Stimulated activated effector memory CD8-positive, alpha-beta T cell treated with anti-CD3 and anti-CD28 coated beads, Interleukin-12 subunit alpha, Interleukin-12 subunit beta, amount 100 ng/mL, for 72 hours (primary cell): ENCODE data around the gene TCP11.
A peak's percentile ranks its signal among the peaks of the same experiment; 100 is the strongest.
"Not testable (repeated sequence)": the region's sequence is repeated elsewhere in the genome, so short reads cannot be mapped to it uniquely, and the experiment has no call there.

Experiments
- ATAC-seq: fragments of 150-1000 bp; cut with Tn5 transposase; 2 replicates; pipeline ENCODE4 v1.10.0; 2021
- DNase-seq, 2 donors: peaks; one replicate each; pipeline ENCODE4 v3.0.0; 2021 to 2022; ENCODE audit warnings: low spot score in 2 of 2
- H3K27ac Mint-ChIP-seq: one replicate; pipeline ENCODE4 v1.8.0; 2022; ENCODE audit warnings: mild to moderate bottlenecking, mixed read lengths
- H3K36me3 Mint-ChIP-seq: one replicate; pipeline ENCODE4 v1.8.0; 2022; ENCODE audit warnings: mild to moderate bottlenecking, mixed read lengths
- H3K4me1 Mint-ChIP-seq: one replicate; pipeline ENCODE4 v1.8.0; 2022; ENCODE audit warnings: mixed read lengths
- H3K4me3 Mint-ChIP-seq: one replicate; pipeline ENCODE4 v1.8.0; 2022; ENCODE audit warnings: mild to moderate bottlenecking, mixed read lengths
- H3K9me3 Mint-ChIP-seq: one replicate; pipeline ENCODE4 v1.8.0; 2022; ENCODE audit warnings: mixed read lengths

The TCP11 gene

DNA sequence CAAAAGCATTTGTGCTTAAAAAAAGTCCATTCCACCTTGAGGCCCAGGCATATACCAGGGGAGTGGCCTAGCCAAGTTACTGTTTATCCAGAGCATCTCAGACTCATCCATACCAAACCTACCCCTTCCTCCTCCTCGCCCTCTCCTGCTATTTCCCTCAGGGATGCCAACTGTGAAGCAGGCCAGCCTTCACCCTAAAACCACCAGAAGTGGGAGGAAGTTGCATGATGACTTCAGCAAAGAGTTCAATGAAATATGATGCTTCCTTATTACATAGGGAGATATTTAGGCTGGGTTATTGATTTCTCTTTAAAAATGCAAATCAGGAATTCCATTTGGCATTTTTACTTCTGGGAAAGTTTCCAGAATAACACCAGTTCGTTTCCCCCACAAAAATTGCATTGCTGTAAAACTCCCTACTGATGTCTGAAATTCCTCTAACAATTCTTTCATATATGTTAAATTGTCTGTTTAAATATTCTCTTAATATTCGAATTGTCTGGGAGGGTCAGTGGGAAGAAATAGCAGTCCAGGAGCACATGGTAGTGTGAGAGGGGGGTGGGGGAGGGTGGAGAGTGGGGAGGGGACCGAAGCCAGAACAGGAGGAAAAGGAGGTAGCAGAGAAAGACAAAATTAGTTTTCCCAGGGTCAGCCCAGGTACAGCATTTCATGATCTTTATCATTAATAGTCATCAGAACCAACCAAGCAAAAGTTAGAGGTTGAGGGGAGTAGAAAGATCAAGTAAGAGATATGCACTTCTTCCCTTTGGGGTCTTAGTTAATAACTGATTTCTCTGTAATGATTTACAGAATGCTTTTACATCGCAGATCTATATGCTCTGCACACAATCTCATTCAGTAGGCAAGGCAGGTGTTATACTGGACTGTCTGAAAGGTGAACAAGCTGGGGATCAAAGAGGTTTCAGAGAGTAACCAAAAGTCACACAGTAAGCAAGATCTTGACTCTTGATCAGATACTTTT, 1.7 kb upstream of the TCP11 start:
- Mint-ChIP-seq H3K9me3 (no peaks in the 10 kb centered on the region), H3K36me3 (peaks cover 5% of the 10 kb centered on the region), H3K27ac (no peak overlapping the region), H3K4me3 (no peak overlapping the region), H3K4me1 (peaks cover 16% of the 10 kb centered on the region)
- ATAC-seq (no peak), DNase-seq (no peak)

DNA sequence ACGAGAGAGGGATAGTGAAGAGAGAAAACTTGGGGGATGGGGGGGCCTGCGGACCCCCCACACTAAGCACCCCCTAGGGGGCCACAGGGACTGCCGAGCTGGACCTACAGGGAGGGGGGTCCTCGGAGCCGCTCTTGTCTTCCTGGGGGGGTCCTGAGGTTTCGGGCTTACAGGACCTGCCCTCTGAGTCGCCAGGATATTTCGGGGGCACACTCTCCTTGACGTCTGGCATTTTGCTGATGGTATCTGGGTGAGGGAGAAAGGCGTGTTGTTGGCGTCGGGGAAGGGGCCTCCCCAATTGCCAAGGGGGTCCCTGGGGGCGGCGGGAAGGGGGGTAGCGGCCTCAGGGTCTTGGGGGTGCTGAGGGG, 516 bp downstream of the TCP11 start:
- peak overlapping the region; percentile 60 for H3K4me3 Mint-ChIP-seq
- ATAC-seq (peak; percentile 28), DNase-seq (no peak)
- no peak overlapping the region for H3K27ac Mint-ChIP-seq
- peaks cover 5% of the 10 kb centered on the region for H3K36me3 Mint-ChIP-seq
- H3K9me3 Mint-ChIP-seq, result no peaks in the 10 kb centered on the region
- H3K4me1 Mint-ChIP-seq, result peaks cover 12% of the 10 kb centered on the region

DNA sequence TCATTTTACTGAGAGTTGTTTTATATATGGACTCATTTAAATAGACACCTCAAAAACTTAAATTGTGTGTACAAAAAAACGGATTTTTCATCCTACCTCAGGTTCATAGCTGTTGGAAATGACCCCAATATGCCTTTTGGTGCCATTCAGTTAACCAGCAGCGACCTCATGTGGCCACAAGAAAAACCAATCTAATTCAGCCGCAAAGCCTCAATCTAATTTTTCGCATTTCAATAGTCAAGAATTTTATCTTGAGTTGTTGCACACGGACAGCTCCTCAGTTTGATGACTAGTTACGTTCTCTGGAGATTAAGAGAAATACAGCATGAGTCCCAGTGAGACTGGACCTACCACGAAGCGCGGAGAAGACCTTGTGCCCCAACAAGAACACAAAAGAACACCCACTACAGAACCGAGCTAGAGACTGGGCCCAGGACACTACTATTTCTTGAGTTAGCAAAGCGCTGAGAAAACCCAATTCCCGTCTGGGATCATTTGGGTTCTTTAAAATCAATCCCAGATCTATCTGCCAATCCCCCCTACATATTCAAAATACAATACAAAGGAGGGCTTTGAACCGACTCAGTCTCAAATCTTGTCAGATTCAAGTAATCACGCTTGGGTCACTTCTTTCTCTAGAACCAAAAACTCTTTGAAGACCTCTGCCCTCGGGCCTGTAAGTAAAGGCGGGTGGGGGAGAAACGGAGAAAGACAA, 1.1 kb downstream of the TCP11 start:
- H3K36me3 Mint-ChIP-seq, result peaks cover 5% of the 10 kb centered on the region
- H3K4me3 Mint-ChIP-seq, result peak overlapping the region; percentile 60
- H3K27ac Mint-ChIP-seq, result no peak overlapping the region
- H3K9me3 Mint-ChIP-seq, result no peaks in the 10 kb centered on the region
- peaks cover 12% of the 10 kb centered on the region for H3K4me1 Mint-ChIP-seq
- DNase-seq (peak; percentile 32 to 61), ATAC-seq (peak; percentile 26)

DNA sequence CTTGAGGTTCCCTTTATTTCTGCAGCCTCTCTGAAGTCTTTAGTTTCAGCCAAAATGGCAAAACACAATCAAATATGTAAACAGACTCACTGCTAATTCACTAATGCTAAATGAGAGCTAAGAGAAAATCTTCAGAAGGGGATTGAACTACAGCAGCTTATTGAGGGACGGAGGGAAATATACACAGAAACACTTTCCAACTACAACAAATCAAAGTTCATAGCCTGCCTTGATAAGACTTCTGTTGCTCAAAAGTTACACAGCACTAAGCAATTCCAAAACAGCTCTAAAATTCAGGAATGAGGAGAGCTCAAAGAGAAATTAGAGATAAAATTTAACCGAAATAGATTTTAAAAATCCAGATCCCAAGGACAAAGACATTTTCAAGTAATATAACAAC, 1.7 kb downstream of the TCP11 start:
- Mint-ChIP-seq H3K36me3 (peaks cover 5% of the 10 kb centered on the region), H3K27ac (no peak overlapping the region), H3K4me1 (peaks cover 12% of the 10 kb centered on the region), H3K9me3 (no peaks in the 10 kb centered on the region), H3K4me3 (no peak overlapping the region)
- DNase-seq (no peak), ATAC-seq (no peak)

DNA sequence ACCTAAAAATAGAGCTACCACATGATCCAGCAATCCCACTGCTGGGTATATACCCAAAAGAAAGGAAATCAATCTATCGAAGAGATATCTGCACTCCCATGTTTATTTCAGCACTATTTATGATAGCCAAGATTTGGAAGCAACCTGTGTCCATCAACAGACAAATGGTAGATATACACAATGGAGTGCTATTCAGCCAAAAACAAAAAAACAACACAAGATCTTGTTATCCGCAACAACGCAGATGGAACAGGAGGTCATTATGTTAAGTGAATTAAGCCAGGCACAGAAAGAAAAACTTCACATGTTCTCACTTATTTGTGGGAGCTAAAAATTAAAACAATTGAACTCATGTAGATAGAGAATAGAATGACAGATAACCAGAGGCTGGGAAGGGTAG, 2.9 kb downstream of the TCP11 start:
- H3K4me3 Mint-ChIP-seq, H3K27ac Mint-ChIP-seq, ATAC-seq, DNase-seq, H3K9me3 Mint-ChIP-seq, H3K36me3 Mint-ChIP-seq: not testable (repeated sequence)
- peaks cover 12% of the 10 kb centered on the region for H3K4me1 Mint-ChIP-seq

DNA sequence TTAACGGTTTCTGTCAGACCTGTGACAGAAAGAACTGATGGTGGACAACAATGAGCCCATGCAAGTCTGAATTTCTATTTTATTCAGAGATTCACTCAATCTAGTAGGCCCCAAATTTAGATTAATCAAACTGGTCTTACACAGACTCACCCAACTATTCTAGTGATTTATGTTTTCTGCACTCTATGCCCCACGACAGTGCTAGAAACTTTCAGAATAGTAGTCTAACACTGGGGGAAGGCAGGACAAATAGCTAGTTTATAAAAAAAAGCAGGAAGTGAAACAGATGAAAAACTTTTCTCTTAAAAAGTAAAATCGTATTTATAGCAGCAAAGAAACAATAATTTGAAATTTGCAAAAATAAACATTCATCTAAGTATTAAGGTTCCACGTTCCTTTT, 5.0 kb downstream of the TCP11 start:
- peaks cover 12% of the 10 kb centered on the region for H3K4me1 Mint-ChIP-seq
- no peak overlapping the region for H3K27ac Mint-ChIP-seq
- no peaks in the 10 kb centered on the region for H3K9me3 Mint-ChIP-seq
- no peaks in the 10 kb centered on the region for H3K36me3 Mint-ChIP-seq
- no peak overlapping the region for H3K4me3 Mint-ChIP-seq
- DNase-seq (no peak), ATAC-seq (no peak)

DNA sequence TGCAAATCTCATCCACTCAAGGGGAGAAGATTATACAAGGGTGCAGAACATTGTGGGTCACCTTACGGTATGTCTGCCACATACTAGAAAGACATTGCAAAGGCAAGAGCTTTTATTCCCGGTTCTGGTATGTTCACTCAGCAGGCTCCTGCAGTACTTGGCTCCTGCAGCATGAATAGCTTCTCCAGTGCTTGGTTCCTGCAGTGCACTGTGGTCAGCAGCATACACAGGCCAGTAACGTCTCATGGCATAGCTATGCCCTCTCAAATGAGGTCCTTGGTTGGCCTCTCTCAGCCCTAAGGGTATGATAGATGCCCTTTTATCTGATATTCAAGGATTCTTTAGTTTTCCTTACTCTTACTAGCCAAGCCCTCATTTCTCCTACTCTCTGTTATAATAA, 12.6 kb downstream of the TCP11 start:
- Mint-ChIP-seq H3K4me1 (no peaks in the 10 kb centered on the region), H3K4me3 (no peak overlapping the region), H3K9me3 (no peaks in the 10 kb centered on the region), H3K27ac (no peak overlapping the region), H3K36me3 (no peaks in the 10 kb centered on the region)
- no peak for ATAC-seq
- no peak for DNase-seq

DNA sequence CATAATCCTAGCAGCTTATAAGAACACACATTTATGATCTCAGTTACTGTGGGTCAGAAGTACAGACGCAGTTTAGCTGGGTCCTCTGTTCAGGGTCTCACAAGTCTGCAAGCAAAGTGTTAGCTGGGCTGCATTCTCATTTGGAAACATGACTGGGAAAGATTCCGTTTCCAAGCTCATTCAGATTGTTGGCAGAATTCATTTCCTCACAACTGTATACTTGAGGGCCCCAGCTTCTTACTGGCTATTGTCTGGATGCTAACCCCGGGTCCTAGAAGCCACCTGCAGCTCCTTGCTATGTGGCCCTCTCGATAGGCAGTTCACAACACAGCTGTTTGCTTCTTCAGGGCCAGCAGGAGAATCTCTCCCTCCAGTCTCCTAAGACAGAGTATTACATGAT, 13.1 kb downstream of the TCP11 start:
- DNase-seq (no peak), ATAC-seq (no peak)
- no peak overlapping the region for H3K27ac Mint-ChIP-seq
- no peak overlapping the region for H3K4me3 Mint-ChIP-seq
- H3K36me3 Mint-ChIP-seq, result no peaks in the 10 kb centered on the region
- H3K9me3 Mint-ChIP-seq, result no peaks in the 10 kb centered on the region
- H3K4me1 Mint-ChIP-seq, result no peaks in the 10 kb centered on the region

DNA sequence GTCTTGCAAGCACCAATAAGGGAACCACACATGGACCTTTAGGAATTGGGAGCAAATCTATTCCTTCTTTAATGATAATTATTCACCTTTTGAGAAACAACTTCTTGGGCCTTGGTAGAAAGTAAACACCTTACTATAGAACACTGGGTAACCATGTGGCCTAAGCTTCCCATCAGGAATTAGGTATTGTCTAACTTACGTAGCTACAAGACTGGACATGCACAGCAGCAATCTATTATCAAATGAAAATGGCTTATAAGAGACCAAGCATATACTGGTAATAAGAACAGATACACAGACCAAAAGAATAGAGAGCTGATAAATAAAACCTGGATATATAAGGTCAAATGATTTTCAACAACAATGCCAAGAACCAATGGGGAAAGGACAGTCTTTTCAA, 16.8 kb downstream of the TCP11 start:
- no peak for ATAC-seq
- no peaks in the 10 kb centered on the region for H3K9me3 Mint-ChIP-seq
- no peaks in the 10 kb centered on the region for H3K36me3 Mint-ChIP-seq
- H3K4me3 Mint-ChIP-seq, result no peak overlapping the region
- H3K4me1 Mint-ChIP-seq, result no peaks in the 10 kb centered on the region
- no peak for DNase-seq
- no peak overlapping the region for H3K27ac Mint-ChIP-seq

DNA sequence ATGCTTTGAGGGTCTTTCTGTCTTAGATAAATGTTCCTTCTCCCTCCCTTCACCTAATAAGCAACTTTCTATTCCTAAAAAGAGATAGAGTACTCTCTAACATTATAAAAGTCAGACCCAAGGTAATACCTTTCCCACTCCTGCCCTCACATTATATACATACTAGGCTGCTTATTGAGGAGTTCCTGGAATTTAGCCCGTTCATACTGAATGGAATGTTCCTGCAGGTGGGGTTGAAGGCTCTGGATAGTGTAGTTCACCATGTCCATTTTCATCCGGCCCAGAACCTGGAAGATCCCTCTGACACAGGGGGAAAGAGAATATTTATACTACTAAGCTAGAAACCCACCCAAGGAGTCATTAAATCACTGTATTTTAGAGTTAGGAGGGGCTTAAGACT, 20.4 kb downstream of the TCP11 start:
- no peaks in the 10 kb centered on the region for H3K9me3 Mint-ChIP-seq
- no peaks in the 10 kb centered on the region for H3K4me1 Mint-ChIP-seq
- no peaks in the 10 kb centered on the region for H3K36me3 Mint-ChIP-seq
- no peak overlapping the region for H3K27ac Mint-ChIP-seq
- ATAC-seq, result no peak
- no peak overlapping the region for H3K4me3 Mint-ChIP-seq
- DNase-seq, result no peak

DNA sequence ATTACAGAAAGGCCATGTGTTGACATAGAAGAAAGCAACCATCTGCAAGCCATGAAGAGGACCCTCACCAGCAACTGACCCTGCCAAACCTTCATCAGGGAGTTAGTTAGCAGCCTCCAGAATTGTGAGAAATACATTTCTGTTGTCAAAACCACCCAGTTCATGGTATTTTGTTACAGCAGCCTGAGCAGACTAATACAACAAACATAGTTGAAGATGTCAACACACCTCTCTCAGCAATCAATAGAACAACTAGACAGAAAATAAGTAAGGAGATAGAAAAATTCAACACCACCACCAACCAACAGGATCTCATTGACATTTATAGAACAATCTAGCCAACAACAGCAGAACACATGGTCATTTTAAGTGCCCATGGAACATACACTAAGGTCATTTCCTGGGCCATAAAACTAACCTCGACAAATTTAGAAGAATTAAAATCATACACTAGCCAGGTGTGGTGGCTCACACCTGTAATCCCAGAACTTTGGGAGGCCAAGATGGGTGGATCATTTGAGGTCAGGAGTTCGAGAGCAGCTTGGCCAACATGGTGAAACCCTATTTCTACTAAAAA, 32.7 kb downstream of the TCP11 start:
- H3K9me3 Mint-ChIP-seq, result peaks cover 3% of the 10 kb centered on the region
- H3K27ac Mint-ChIP-seq, result peak overlapping the region; percentile 20
- H3K4me3 Mint-ChIP-seq, result no peak overlapping the region
- DNase-seq (no peak), ATAC-seq (no peak)
- H3K36me3 Mint-ChIP-seq, result no peaks in the 10 kb centered on the region
- peaks cover 13% of the 10 kb centered on the region for H3K4me1 Mint-ChIP-seq

DNA sequence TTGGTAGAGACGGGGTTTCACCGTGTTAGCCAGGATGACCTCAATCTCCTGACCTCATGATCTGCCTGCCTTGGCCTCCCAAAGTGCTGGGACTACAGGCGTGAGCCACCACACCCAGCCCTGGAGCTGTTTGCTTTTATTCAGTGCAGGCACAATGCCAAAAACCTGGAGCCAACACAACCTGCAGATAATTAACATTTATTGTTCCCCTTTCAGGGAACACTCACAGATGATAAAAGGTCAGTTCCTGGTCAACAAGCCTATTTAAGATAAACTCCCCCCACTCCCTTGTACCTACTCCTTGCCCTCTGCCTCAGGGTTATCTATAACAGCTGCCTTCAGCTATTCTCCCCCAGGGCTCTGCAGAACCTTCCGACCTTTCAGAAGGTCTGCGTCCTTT, 33.4 kb downstream of the TCP11 start:
- not testable (repeated sequence) for H3K9me3 Mint-ChIP-seq, ATAC-seq, DNase-seq, H3K36me3 Mint-ChIP-seq
- Mint-ChIP-seq H3K4me1 (peaks cover 13% of the 10 kb centered on the region), H3K4me3 (peak overlapping the region; percentile 18), H3K27ac (peak overlapping the region; percentile 20)

DNA sequence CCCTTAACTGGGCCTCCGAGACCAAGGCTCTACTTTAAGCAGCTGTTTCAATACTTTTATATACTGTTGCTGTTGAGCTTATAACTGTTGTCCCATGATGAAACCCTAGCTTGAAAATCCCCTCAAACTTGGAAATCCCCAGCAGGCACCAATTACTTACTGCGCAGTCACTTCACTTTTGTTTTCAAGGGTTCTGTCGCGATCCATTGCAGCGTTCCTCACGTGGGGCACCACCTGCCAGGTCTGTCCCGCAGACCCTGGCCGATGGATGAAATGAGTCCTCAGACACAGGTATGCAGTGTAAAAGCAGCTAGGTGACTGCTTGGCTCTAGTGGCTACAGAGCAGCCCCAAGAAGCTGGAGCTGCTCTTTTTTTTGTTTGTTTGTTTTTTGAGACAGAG, 33.9 kb downstream of the TCP11 start:
- Mint-ChIP-seq H3K4me1 (peaks cover 13% of the 10 kb centered on the region), H3K4me3 (peak overlapping the region; percentile 18), H3K27ac (peak overlapping the region; percentile 43)
- H3K9me3 Mint-ChIP-seq, DNase-seq, H3K36me3 Mint-ChIP-seq: not testable (repeated sequence)
- peak; percentile 71 for ATAC-seq

DNA sequence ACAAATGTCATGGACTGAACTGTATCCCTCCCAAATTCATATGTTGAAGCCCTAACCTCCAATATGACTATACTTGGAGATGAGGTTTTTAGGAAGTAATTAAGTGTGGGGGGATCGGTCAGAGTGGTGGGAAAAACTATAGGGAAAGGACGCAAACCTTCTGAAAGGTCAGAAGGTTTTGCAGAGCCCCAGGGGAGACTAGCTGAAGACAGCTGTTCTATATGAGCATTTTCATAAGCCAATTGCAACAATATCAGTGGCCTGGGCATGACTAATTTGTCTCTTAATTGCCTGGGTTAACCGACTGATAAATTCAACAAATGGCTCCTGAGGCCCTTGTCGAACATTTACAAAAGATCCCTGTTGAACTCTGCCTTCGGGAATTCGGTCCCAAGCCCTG, 35.1 kb downstream of the TCP11 start:
- H3K36me3 Mint-ChIP-seq, H3K27ac Mint-ChIP-seq, ATAC-seq, H3K4me3 Mint-ChIP-seq, H3K9me3 Mint-ChIP-seq, DNase-seq: not testable (repeated sequence)
- H3K4me1 Mint-ChIP-seq, result peaks cover 13% of the 10 kb centered on the region

DNA sequence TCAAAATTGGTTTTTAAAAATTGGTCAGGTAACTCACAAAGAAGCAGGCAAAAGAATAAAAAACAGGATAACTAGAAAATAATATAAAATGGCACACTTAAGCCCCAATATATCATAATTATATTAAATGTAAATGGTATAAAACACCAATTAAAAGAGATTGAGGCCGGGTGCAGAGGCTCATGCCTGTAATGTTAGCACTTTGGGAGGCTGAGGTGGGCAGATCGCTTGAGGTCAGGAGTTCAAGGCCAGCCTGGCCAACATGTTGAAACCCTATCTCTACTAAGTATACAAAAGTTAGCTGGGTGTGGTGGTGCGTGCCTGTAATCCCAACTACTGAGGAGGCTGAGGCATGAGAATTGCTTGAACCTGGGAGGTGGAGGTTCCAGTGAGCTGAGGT, 36.1 kb downstream of the TCP11 start:
- Mint-ChIP-seq H3K27ac (no peak overlapping the region), H3K4me3 (no peak overlapping the region), H3K9me3 (peaks cover 3% of the 10 kb centered on the region), H3K36me3 (no peaks in the 10 kb centered on the region), H3K4me1 (peaks cover 13% of the 10 kb centered on the region)
- DNase-seq (no peak), ATAC-seq (no peak)

DNA sequence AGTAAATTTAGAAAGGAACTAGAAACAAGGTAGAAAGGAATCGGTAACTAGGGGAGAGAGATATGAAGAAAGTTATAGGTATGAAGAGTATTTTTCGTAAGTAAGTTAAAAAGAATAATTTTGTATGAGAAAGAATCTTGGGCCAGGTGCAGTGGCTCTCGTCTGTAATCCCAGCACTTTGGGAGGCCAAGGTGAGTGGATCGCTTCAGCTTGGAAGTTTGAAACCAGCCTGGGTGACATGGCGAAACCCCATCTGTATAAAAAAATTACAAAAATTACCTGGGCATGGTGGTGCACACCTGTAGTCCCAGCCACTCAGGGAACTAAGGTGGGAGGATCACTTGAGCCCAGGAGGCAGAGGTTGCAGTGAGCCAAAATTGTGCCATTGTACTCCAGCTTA, 42.0 kb downstream of the TCP11 start:
- DNase-seq, result no peak
- no peaks in the 10 kb centered on the region for H3K36me3 Mint-ChIP-seq
- ATAC-seq, result no peak
- H3K9me3 Mint-ChIP-seq, result no peaks in the 10 kb centered on the region
- H3K4me1 Mint-ChIP-seq, result no peaks in the 10 kb centered on the region
- no peak overlapping the region for H3K27ac Mint-ChIP-seq
- no peak overlapping the region for H3K4me3 Mint-ChIP-seq
